Measurements from ENCODE around the gene OR7C2.

Gene OR7C2

DNA sequence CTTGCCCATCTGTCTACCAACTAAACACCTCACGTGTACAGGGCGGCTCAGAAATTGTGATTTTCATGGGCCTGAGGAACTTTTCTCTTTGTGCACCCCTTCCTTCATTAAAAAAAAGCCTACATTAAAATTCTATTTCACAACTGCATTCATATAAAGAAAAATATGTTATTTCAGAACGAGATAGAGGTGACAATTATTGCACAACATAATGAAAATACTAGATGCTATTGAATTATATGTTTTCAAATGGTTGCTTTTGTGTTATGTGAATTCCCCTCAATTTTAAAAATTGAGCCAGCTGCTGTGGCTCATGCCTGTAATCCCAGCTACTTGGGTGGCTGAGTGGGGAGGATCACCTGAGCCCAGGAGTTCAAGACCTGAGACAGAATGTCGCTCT, 33.2 kb downstream of the OR7C2 start:
- TF ChIP-seq FOXP2 (optimal IDR thresholded peaks at IDR 0.05; ENCODE audit: borderline replicate concordance, extremely low read depth, extremely low read length, insufficient read depth) (no peak), TAF1 (IDR thresholded peaks at IDR 0.05; ENCODE audit: borderline replicate concordance, insufficient read depth, low read length) (no peak), SIN3A (IDR thresholded peaks at IDR 0.05; ENCODE audit: borderline replicate concordance, insufficient read depth, low read length) (no peak), POLR2AphosphoS5 (IDR thresholded peaks at IDR 0.05; ENCODE audit: low read depth, low read length) (no peak)
- TF ChIP-seq, protein P1, sequence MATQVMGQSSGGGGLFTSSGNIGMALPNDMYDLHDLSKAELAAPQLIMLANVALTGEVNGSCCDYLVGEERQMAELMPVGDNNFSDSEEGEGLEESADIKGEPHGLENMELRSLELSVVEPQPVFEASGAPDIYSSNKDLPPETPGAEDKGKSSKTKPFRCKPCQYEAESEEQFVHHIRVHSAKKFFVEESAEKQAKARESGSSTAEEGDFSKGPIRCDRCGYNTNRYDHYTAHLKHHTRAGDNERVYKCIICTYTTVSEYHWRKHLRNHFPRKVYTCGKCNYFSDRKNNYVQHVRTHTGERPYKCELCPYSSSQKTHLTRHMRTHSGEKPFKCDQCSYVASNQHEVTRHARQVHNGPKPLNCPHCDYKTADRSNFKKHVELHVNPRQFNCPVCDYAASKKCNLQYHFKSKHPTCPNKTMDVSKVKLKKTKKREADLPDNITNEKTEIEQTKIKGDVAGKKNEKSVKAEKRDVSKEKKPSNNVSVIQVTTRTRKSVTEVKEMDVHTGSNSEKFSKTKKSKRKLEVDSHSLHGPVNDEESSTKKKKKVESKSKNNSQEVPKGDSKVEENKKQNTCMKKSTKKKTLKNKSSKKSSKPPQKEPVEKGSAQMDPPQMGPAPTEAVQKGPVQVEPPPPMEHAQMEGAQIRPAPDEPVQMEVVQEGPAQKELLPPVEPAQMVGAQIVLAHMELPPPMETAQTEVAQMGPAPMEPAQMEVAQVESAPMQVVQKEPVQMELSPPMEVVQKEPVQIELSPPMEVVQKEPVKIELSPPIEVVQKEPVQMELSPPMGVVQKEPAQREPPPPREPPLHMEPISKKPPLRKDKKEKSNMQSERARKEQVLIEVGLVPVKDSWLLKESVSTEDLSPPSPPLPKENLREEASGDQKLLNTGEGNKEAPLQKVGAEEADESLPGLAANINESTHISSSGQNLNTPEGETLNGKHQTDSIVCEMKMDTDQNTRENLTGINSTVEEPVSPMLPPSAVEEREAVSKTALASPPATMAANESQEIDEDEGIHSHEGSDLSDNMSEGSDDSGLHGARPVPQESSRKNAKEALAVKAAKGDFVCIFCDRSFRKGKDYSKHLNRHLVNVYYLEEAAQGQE (IDR thresholded peaks at IDR 0.05; ENCODE audit: insufficient read depth in 1 of 2, low read depth in 2 of 2, low read length in 2 of 2) = no peak

DNA sequence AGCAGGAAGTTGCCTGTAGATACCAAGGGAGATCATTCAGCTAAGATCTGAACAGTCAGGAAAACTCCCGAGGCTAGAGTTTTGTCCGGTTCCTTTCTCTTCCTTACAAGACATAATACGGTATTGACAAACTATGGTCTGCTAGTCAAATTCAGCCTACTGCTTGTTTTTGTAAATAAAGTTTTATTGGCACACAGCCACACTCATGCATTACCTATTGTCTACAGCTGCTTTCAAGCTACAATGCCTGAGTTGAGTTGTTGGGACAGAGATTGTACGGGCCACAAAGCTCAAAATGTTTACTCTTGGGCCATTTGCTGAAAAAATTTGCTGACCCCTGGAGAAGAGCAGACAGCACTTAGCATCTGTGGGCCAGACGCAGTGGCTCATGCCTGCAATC, 35.8 kb downstream of the OR7C2 start:
- TF ChIP-seq FOXP2 (optimal IDR thresholded peaks at IDR 0.05; ENCODE audit: borderline replicate concordance, extremely low read depth, extremely low read length, insufficient read depth) (no peak), TAF1 (IDR thresholded peaks at IDR 0.05; ENCODE audit: borderline replicate concordance, insufficient read depth, low read length) (no peak), POLR2AphosphoS5 (IDR thresholded peaks at IDR 0.05; ENCODE audit: low read depth, low read length) (no peak), SIN3A (IDR thresholded peaks at IDR 0.05; ENCODE audit: borderline replicate concordance, insufficient read depth, low read length) (no peak)
- TF ChIP-seq, protein P1 (IDR thresholded peaks at IDR 0.05; ENCODE audit: insufficient read depth in 1 of 2, low read depth in 2 of 2, low read length in 2 of 2) = no peak

DNA sequence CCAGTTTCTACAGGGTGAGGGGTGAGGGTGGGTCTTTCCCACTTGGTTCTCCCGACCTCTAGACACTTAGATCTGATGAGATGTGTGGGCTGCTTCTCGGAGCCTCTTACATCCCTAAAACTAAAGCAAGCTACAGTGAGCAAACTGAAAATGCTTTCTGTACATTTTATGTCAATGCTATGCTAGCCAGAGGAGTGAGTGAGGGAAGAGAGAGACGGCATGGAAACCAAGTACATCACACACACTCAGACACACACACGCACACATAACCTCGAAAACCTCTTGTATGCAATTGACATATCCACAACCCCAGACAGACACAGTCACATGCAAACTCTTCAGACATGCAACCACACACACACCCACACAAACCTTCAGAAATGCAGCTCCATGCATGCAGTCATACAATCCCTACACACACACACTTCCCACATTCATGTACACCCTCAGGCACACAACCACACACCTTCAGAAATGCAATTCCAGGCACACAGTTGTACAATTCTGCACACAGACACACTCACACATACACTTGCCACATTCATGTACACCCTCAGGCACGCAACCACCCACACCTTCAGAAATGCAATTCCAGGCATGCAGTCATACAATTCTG, 37.0 kb downstream of the OR7C2 start:
- no peak for TF ChIP-seq POLR2AphosphoS5 (IDR thresholded peaks at IDR 0.05; ENCODE audit: low read depth, low read length)

DNA sequence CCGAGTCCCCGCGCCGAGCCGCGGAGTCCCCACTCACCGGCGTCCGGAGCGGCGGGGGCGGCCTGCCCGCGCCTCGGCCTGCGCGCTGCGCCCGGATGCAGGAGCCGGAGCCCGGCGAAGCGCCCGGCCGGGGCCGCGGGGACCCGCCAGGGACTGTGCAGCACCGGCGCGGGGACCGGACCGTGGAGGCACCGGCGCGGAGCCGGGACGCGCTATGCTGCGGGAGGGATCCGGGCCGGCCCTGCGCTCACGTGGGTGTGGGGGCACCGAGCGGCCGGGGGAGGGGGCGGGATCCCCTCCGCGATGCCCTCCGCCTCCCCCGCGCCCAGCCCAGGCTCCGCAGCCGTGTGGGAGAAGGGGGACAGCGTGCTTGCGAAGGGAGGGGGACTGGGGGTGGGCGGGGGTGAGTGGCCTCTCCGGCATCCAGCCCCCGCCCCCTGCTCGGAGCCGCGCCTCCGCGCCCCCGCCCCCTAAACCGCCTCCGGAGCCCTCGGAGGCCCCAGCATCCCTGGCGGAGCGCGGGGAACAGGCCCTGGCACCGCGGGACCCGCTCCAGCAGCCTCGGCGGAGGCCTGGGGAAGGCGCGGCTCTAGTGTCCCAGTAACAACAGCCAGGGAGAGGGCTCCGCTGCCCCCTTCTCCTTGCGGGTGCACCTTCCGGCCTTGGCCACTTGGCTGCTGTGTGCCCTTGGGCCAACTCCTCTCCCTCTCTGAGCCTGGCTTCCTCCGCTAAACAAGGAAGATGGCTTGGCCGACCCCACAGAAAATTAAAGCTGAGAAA, 38.4 kb downstream of the OR7C2 start, which contains the start of gene SLC1A6:
SLC1A6 (minus strand) TSS at position 389 of the 780 bp plus-strand sequence. CDS start 6,954 bp downstream, outside the sequence.
- no peak for TF ChIP-seq TAF1 (IDR thresholded peaks at IDR 0.05; ENCODE audit: borderline replicate concordance, insufficient read depth, low read length)
- peak; percentile 35 for TF ChIP-seq FOXP2 (optimal IDR thresholded peaks at IDR 0.05; ENCODE audit: borderline replicate concordance, extremely low read depth, extremely low read length, insufficient read depth)

DNA sequence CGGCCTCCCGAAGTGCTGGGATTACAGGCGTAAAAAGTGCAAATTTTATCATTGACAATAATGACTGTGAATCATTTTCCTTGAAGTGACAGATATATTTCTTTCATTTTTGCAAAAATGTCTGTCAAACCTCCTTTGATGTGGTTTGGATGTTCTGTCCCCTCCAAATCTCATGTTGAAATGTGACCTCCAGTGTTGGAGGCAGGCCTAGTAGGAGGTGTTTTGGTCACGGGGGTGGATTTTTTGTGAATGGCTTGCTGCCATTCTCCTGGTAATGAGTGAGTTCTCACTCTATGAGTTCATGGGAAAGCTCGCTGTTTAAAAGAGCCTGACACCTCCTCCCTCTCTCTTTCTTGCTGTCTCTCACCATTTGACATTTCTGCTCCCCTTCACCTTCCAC, 43.8 kb downstream of the OR7C2 start:
- TF ChIP-seq, protein P1 (IDR thresholded peaks at IDR 0.05; ENCODE audit: insufficient read depth in 1 of 2, low read depth in 2 of 2, low read length in 2 of 2) = no peak
- no peak for TF ChIP-seq FOXP2 (optimal IDR thresholded peaks at IDR 0.05; ENCODE audit: borderline replicate concordance, extremely low read depth, extremely low read length, insufficient read depth)
- TF ChIP-seq TAF1 (IDR thresholded peaks at IDR 0.05; ENCODE audit: borderline replicate concordance, insufficient read depth, low read length) = no peak
- no peak for TF ChIP-seq SIN3A (IDR thresholded peaks at IDR 0.05; ENCODE audit: borderline replicate concordance, insufficient read depth, low read length)
- TF ChIP-seq POLR2AphosphoS5 (IDR thresholded peaks at IDR 0.05; ENCODE audit: low read depth, low read length) = no peak

Data from PFSK-1 (cell line).